H1 (cell line): ENCODE data around the gene KMT2E. TPM values are rescaled to one million over a fixed set of nuclear protein-coding genes. Genes with fewer than 3 reads are reported as not detected.

Experiments
- CTCF ChIA-PET: fragments of 300-600 bp; sonication (Branson Sonifier 250); formaldehyde crosslinking; loops from one replicate; lab custom pipeline; 2021; ENCODE audit not compliant: partially characterized antibody; lab: Charles Lee
- POLR2A ChIA-PET: fragments of 300-600 bp; sonication (Branson Sonifier 250); formaldehyde crosslinking; loops from one replicate; lab custom pipeline; 2021; ENCODE audit warnings: inconsistent platforms; ENCODE audit not compliant: partially characterized antibody; lab: Charles Lee
- DNase-seq, 2 experiments: peaks; one replicate each; pipeline versions ENCODE4 v3.0.0 to v3.0.0-alpha.2; 2010 to 2022; ENCODE audit warnings: low spot score in 2 of 2, low read depth in 1 of 2, mixed read lengths in 1 of 2
- FAIRE-seq: peaks from 2 replicates; lab custom pipeline; 2011; peaks lifted over from hg19 to GRCh38; lab: Jason Lieb, UNC
- H2AFZ ChIP-seq: 2 replicates; pipeline ENCODE4 v1.8.1; 2012; ENCODE audit warnings: low read length, inconsistent platforms
- H2AK5ac ChIP-seq: 2 replicates; pipeline ENCODE4 v1.6.1; 2013; ENCODE audit warnings: low read depth, low read length
- H2BK120ac ChIP-seq: replicated peaks from 2 replicates; pipeline ENCODE3; 2013; ENCODE audit warnings: low read depth, low read length, inconsistent platforms
- H2BK12ac ChIP-seq: 2 replicates; pipeline ENCODE4 v1.6.1; 2013; ENCODE audit warnings: low read depth, low read length
- H2BK15ac ChIP-seq: 2 replicates; pipeline ENCODE4 v1.6.1; 2013; ENCODE audit warnings: low read length
- H2BK20ac ChIP-seq: 2 replicates; pipeline ENCODE4 v1.6.1; 2013; ENCODE audit warnings: low read length
- H2BK5ac ChIP-seq: 2 replicates; pipeline ENCODE4 v1.6.1; 2013; ENCODE audit warnings: low read depth, low read length
- H3K14ac ChIP-seq: 2 replicates; pipeline ENCODE4 v1.6.1; 2013; ENCODE audit warnings: inconsistent platforms; ENCODE audit not compliant: insufficient read length
- H3K18ac ChIP-seq: 2 replicates; pipeline ENCODE4 v1.6.1; 2013; ENCODE audit warnings: low read length; ENCODE audit errors: extremely low read depth
- H3K23ac ChIP-seq: 2 replicates; pipeline ENCODE4 v1.6.1; 2013; ENCODE audit warnings: inconsistent platforms; ENCODE audit not compliant: insufficient read length
- H3K23me2 ChIP-seq: 2 replicates; pipeline ENCODE4 v1.6.1; 2013; ENCODE audit warnings: low read depth, low read length
- H3K27ac ChIP-seq: 2 replicates; pipeline ENCODE4 v1.6.1; 2011; ENCODE audit warnings: low read depth, low read length, inconsistent platforms
- H3K27me3 ChIP-seq, 4 experiments: replicated peaks in 1 of 4; 1 replicate in 1 of 4; 2 replicates in 3 of 4; pipeline versions ENCODE4 v1.6.1 to v1.8.1; 2011 to 2013; ENCODE audit warnings: low read length in 3 of 4, mild to moderate bottlenecking in 3 of 4, inconsistent platforms in 2 of 4, mixed read lengths in 2 of 4, moderate library complexity in 1 of 4; ENCODE audit not compliant: control insufficient read depth in 3 of 4, insufficient read depth in 3 of 4; ENCODE audit errors: extremely low read depth in 1 of 4
- H3K36me3 ChIP-seq, 4 experiments: 2 replicates each; pipeline versions ENCODE4 v1.6.1 to v1.8.1; 2011 to 2013; ENCODE audit warnings: mild to moderate bottlenecking in 4 of 4, low read length in 3 of 4, moderate library complexity in 2 of 4, control low read depth in 1 of 4, inconsistent platforms in 1 of 4; ENCODE audit not compliant: insufficient read depth in 4 of 4, control insufficient read depth in 2 of 4
- H3K4ac ChIP-seq: replicated peaks from 2 replicates; pipeline ENCODE3; 2013; ENCODE audit warnings: low read length, low read depth, mixed read lengths, inconsistent platforms; ENCODE audit not compliant: insufficient read length
- H3K4me1 ChIP-seq, 4 experiments: replicated peaks in 1 of 4; 1 replicate in 1 of 4; 2 replicates in 3 of 4; pipeline versions ENCODE4 v1.6.1 to v1.8.1; 2011 to 2013; ENCODE audit warnings: low read length in 3 of 4, inconsistent platforms in 2 of 4, mixed read lengths in 1 of 4; ENCODE audit not compliant: insufficient read depth in 4 of 4, control insufficient read depth in 3 of 4
- H3K4me2 ChIP-seq, 2 experiments: 2 replicates each; pipeline versions ENCODE4 v1.6.1 to v1.8.1; 2011 to 2013; ENCODE audit warnings: low read depth in 2 of 2, low read length in 2 of 2, control low read depth in 1 of 2, inconsistent platforms in 1 of 2, mild to moderate bottlenecking in 1 of 2; ENCODE audit not compliant: insufficient read depth in 1 of 2
- H3K4me3 ChIP-seq, 4 experiments: fragments of 200-600, 300-600 bp in 1 of 4; sonication (generic), shearing (Covaris generic), sonication (Bioruptor Twin) in 1 of 4; 2 replicates each; pipeline versions ENCODE4 v1.5.1 to v1.8.1; 2011 to 2016; ENCODE audit warnings: low read length in 4 of 4, low read depth in 3 of 4, control low read depth in 2 of 4, inconsistent platforms in 2 of 4, mild to moderate bottlenecking in 2 of 4, mixed read lengths in 1 of 4, moderate library complexity in 1 of 4; ENCODE audit not compliant: insufficient read depth in 2 of 4; ENCODE audit errors: extremely low read depth in 1 of 4
- H3K56ac ChIP-seq: replicated peaks from 2 replicates; pipeline ENCODE3; 2013; ENCODE audit warnings: low read depth, mild to moderate bottlenecking, mixed read lengths, low read length, inconsistent platforms; ENCODE audit not compliant: insufficient read length
- H3K79me1 ChIP-seq: 2 replicates; pipeline ENCODE4 v1.6.1; 2013; ENCODE audit warnings: low read depth, low read length, control low read depth
- H3K79me2 ChIP-seq, 2 experiments: 2 replicates each; pipeline versions ENCODE4 v1.6.1 to v1.8.1; 2012 to 2013; ENCODE audit warnings: low read length in 2 of 2, mild to moderate bottlenecking in 2 of 2, inconsistent platforms in 1 of 2; ENCODE audit not compliant: insufficient read depth in 2 of 2, control insufficient read depth in 1 of 2
- H3K9ac ChIP-seq, 4 experiments: replicated peaks in 1 of 4; 1 replicate in 1 of 4; 2 replicates in 3 of 4; pipeline versions ENCODE4 v1.6.1 to v1.8.1; 2011 to 2013; ENCODE audit warnings: low read depth in 3 of 4, low read length in 3 of 4, control low read depth in 2 of 4, mild to moderate bottlenecking in 2 of 4, moderate library complexity in 2 of 4, inconsistent platforms in 1 of 4; ENCODE audit errors: extremely low read depth in 1 of 4
- H3K9me3 ChIP-seq, 2 experiments: 2 replicates each; pipeline versions ENCODE4 v1.6.1 to v1.8.1; 2012 to 2013; ENCODE audit warnings: mild to moderate bottlenecking in 2 of 2, moderate library complexity in 2 of 2, control low read depth in 1 of 2, inconsistent platforms in 1 of 2, low read depth in 1 of 2, low read length in 1 of 2, mixed read lengths in 1 of 2; ENCODE audit not compliant: insufficient read depth in 2 of 2
- H4K20me1 ChIP-seq, 2 experiments: replicated peaks in 1 of 2; 2 replicates each; pipeline versions ENCODE3 to v1.8.1; 2011 to 2013; ENCODE audit warnings: inconsistent platforms in 2 of 2, low read length in 2 of 2, mild to moderate bottlenecking in 1 of 2; ENCODE audit not compliant: insufficient read depth in 2 of 2, control insufficient read depth in 1 of 2
- H4K5ac ChIP-seq: 2 replicates; pipeline ENCODE4 v1.6.1; 2013; ENCODE audit warnings: low read length, low read depth, mixed read lengths, inconsistent platforms; ENCODE audit not compliant: insufficient read length
- H4K8ac ChIP-seq: 2 replicates; pipeline ENCODE4 v1.8.0; 2013; ENCODE audit warnings: mild to moderate bottlenecking, moderate library complexity, low read length, inconsistent platforms; ENCODE audit not compliant: insufficient read depth; ENCODE audit errors: extremely low read depth
- H4K91ac ChIP-seq: replicated peaks from 2 replicates; pipeline ENCODE3; 2013; ENCODE audit warnings: low read length, mixed read lengths, inconsistent platforms; ENCODE audit not compliant: insufficient read length
- WGBS, 2 experiments: shearing (Covaris generic) in 1 of 2; methylation state at CpG; one replicate each; pipeline versions ENCODE4 v1.1.6 to v1.1.7; 2013 to 2015; ENCODE audit warnings: low lambda C conversion rate in 2 of 2, mixed read lengths in 2 of 2, inconsistent platforms in 1 of 2, low coverage in 1 of 2, missing lambda C conversion rate in 1 of 2; ENCODE audit not compliant: insufficient replicate concordance in 2 of 2, insufficient coverage in 1 of 2, insufficient read length in 1 of 2; ENCODE audit errors: extremely low coverage in 1 of 2, missing lambda C conversion rate in 1 of 2; 5-methylcytosine and 5-hydroxymethylcytosine counted together
- polyA plus RNA-seq, 7 experiments: library from polyadenylated mRNA; depleted of rRNA in 3 of 7; stranded (reverse) in 5 of 7; unstranded in 2 of 7; fragments of >200 nt in 5 of 7; fragments of 200-250 nt in 2 of 7; gene quantifications; 1 replicate in 5 of 7; 2 replicates in 1 of 7; 4 replicates in 1 of 7; pipeline versions ENCODE4 v1.2.1 to v1.2.3, GENCODE V29; 2011 to 2013; ENCODE audit warnings: missing spikeins in 2 of 7, mixed read lengths in 2 of 7
- total RNA-seq: library from RNA; stranded (reverse); fragmentation: NEBNext Ultra II Directional; extraction: Animal tissue kit (Norgen Biotek cat#: 25700); gene quantifications from 2 replicates; pipeline ENCODE4 v1.2.1, GENCODE V29; 2021
- TF ChIP-seq, protein P1 (sequence below), 3 experiments: IDR thresholded peaks; 1 replicate in 2 of 3; 2 replicates in 1 of 3; pipeline versions ENCODE4 v1.5.1 to v1.6.1; 2011; ENCODE audit warnings: low read length in 3 of 3, mild to moderate bottlenecking in 3 of 3, inconsistent platforms in 2 of 3, low read depth in 1 of 3, moderate library complexity in 1 of 3; ENCODE audit not compliant: insufficient read depth in 1 of 3; ENCODE audit errors: control extremely low read depth in 1 of 3

KMT2E gene
- total and polyA plus RNA-seq, 2 of the 8 experiments (the other 6 are each of a cell fraction or from before 2014, with no cell fraction given) = 10.9 to 45.0 TPM

DNA sequence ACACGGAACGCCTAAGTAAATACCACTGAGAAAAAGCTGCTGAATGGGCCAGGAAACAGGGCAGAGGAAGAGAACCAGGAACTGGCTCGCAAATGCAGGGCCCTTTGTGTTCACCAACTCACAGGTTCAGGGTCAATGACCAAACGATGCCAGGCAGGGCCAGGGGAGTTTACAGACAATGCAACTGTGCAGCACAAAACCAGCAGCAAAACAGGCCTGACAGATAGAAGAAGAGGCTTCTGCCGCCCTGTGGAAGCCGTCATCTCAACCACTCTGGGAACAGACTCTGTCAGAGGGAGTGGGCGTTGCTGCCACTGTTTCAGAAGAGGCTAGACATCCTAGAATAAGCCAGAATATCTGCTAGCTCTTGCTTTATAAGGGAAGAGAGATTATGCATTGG is 117.9 kb downstream of the KMT2E start:
- Histone ChIP-seq H3K9ac (no peak overlapping the region), H2BK12ac (no peak overlapping the region), H3K27ac (no peak overlapping the region), H3K27me3 (no peaks in the 10 kb centered on the region), H4K8ac (no peak overlapping the region), H4K20me1 (peaks cover 0 to 1% of the 10 kb centered on the region in 2 experiments), H3K9me3 (no peaks in the 10 kb centered on the region), H3K23ac (no peak overlapping the region), H3K4me2 (no peak overlapping the region), H3K23me2 (no peaks in the 10 kb centered on the region), H3K56ac (no peak overlapping the region), H3K18ac (no peak overlapping the region), H3K4me3 (no peak overlapping the region), H3K36me3 (no peaks in the 10 kb centered on the region; a peak in 2 of 8 replicates), H3K4me1 (no peaks in the 10 kb centered on the region), H2BK5ac (no peak overlapping the region), H2BK20ac (no peak overlapping the region), H3K14ac (no peak overlapping the region), H4K5ac (no peak overlapping the region), H3K79me1 (no peaks in the 10 kb centered on the region; the same call in 1 of the 2 replicates), H2BK120ac (no peak overlapping the region), H2AK5ac (no peak overlapping the region), H3K4ac (no peak overlapping the region), H3K79me2 (no peaks in the 10 kb centered on the region), H4K91ac (no peak overlapping the region), H2AFZ (no peak overlapping the region), H2BK15ac (no peak overlapping the region)
- TF ChIP-seq, protein P1, sequence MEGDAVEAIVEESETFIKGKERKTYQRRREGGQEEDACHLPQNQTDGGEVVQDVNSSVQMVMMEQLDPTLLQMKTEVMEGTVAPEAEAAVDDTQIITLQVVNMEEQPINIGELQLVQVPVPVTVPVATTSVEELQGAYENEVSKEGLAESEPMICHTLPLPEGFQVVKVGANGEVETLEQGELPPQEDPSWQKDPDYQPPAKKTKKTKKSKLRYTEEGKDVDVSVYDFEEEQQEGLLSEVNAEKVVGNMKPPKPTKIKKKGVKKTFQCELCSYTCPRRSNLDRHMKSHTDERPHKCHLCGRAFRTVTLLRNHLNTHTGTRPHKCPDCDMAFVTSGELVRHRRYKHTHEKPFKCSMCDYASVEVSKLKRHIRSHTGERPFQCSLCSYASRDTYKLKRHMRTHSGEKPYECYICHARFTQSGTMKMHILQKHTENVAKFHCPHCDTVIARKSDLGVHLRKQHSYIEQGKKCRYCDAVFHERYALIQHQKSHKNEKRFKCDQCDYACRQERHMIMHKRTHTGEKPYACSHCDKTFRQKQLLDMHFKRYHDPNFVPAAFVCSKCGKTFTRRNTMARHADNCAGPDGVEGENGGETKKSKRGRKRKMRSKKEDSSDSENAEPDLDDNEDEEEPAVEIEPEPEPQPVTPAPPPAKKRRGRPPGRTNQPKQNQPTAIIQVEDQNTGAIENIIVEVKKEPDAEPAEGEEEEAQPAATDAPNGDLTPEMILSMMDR (IDR thresholded peaks at IDR 0.05; ENCODE audit: control extremely low read depth in 1 of 3, insufficient read depth in 1 of 3, low read depth in 1 of 3, low read length in 3 of 3) = no peak
- ChIA-PET POLR2A (no interaction called here), CTCF (interaction anchor here (0.6 kb wide), 1 partner anchor 9 kb away, joined by 3 read pairs; no protein-coding TSS in a partner anchor)
- no peak for FAIRE-seq
- WGBS, 2 experiments = 87% methylated on average over 7 of the region's 7 CpGs; no CpG with 5 or more reads in 1 of the 2 experiments
- DNase-seq = no peak
